ENCODE results near the gene MEGF9. TPM values are rescaled to one million over a fixed set of nuclear protein-coding genes. Genes with fewer than 3 reads are reported as not detected.

The MEGF9 gene
- total and polyA plus RNA-seq, 2 of the 13 experiments (the other 11 are each of a cell fraction or from before 2014, with no cell fraction given), result 3.1 to 3.3 TPM

GRCh38 chr9:120710110-120710981 lies 3.9 kb downstream of the MEGF9 start (continued):
- TF ChIP-seq, protein P1, sequence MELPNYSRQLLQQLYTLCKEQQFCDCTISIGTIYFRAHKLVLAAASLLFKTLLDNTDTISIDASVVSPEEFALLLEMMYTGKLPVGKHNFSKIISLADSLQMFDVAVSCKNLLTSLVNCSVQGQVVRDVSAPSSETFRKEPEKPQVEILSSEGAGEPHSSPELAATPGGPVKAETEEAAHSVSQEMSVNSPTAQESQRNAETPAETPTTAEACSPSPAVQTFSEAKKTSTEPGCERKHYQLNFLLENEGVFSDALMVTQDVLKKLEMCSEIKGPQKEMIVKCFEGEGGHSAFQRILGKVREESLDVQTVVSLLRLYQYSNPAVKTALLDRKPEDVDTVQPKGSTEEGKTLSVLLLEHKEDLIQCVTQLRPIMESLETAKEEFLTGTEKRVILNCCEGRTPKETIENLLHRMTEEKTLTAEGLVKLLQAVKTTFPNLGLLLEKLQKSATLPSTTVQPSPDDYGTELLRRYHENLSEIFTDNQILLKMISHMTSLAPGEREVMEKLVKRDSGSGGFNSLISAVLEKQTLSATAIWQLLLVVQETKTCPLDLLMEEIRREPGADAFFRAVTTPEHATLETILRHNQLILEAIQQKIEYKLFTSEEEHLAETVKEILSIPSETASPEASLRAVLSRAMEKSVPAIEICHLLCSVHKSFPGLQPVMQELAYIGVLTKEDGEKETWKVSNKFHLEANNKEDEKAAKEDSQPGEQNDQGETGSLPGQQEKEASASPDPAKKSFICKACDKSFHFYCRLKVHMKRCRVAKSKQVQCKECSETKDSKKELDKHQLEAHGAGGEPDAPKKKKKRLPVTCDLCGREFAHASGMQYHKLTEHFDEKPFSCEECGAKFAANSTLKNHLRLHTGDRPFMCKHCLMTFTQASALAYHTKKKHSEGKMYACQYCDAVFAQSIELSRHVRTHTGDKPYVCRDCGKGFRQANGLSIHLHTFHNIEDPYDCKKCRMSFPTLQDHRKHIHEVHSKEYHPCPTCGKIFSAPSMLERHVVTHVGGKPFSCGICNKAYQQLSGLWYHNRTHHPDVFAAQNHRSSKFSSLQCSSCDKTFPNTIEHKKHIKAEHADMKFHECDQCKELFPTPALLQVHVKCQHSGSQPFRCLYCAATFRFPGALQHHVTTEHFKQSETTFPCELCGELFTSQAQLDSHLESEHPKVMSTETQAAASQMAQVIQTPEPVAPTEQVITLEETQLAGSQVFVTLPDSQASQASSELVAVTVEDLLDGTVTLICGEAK (IDR thresholded peaks at IDR 0.05), result no peak
- TF ChIP-seq, protein P1 (CRISPR knock-in tag; IDR thresholded peaks at IDR 0.05), result peak; percentile 58; the same call in 1 of the 2 replicates
- TF ChIP-seq THYN1 (CRISPR knock-in tag; IDR thresholded peaks at IDR 0.05; ENCODE audit: borderline replicate concordance, low read depth), result no peak
- peak; percentile 20; the same call in 1 of the 2 replicates for TF ChIP-seq NFIC (IDR thresholded peaks at IDR 0.05; ENCODE audit: low read length)
- peak; percentile 65 for TF ChIP-seq MIXL1 (CRISPR knock-in tag; IDR thresholded peaks at IDR 0.05)
- TF ChIP-seq HOXA7 (CRISPR knock-in tag; IDR thresholded peaks at IDR 0.05), result no peak
- no peak for TF ChIP-seq ZNF841 (CRISPR knock-in tag; IDR thresholded peaks at IDR 0.05; ENCODE audit: borderline replicate concordance)
- TF ChIP-seq SAFB2 (CRISPR knock-in tag; IDR thresholded peaks at IDR 0.05; ENCODE audit: borderline replicate concordance, low read depth), result no peak
- no peak for TF ChIP-seq DR1 (CRISPR knock-in tag; IDR thresholded peaks at IDR 0.05)
- TF ChIP-seq ZMYM4 (CRISPR knock-in tag; IDR thresholded peaks at IDR 0.05), result peak; percentile 61
- 0 out of 2 replicates have a peak, but pooled peaks have one; percentile 46 for TF ChIP-seq ZNF318 (CRISPR knock-in tag; IDR thresholded peaks at IDR 0.05)
